H9 (cell line): ENCODE data around the gene RAB3GAP2. TPM values are rescaled to one million over a fixed set of nuclear protein-coding genes. Genes with fewer than 3 reads are reported as not detected.

ENCODE experiments used
- DNase-seq: peaks from one replicate; pipeline ENCODE4 v3.0.0-alpha.2; 2017
- H2AFZ ChIP-seq: one replicate; pipeline ENCODE4 v1.6.1; 2013; ENCODE audit warnings: mild to moderate bottlenecking, low read length, control low read depth, moderate library complexity
- H2AK5ac ChIP-seq: 2 replicates; pipeline ENCODE4 v1.6.1; 2013; ENCODE audit warnings: low read length, control low read depth, mixed read lengths; ENCODE audit not compliant: insufficient read length
- H2BK120ac ChIP-seq: one replicate; pipeline ENCODE4 v1.6.1; 2013; ENCODE audit warnings: low read depth, mild to moderate bottlenecking, low read length, control low read depth, inconsistent platforms; ENCODE audit not compliant: poor library complexity, severe bottlenecking
- H2BK12ac ChIP-seq: 2 replicates; pipeline ENCODE4 v1.6.1; 2013; ENCODE audit warnings: low read length, control low read depth, mixed read lengths, low read depth; ENCODE audit not compliant: insufficient read length
- H2BK15ac ChIP-seq: 2 replicates; pipeline ENCODE4 v1.6.1; 2013; ENCODE audit warnings: low read depth, low read length, control low read depth
- H2BK20ac ChIP-seq: one replicate; pipeline ENCODE4 v1.6.1; 2013; ENCODE audit warnings: low read depth, mild to moderate bottlenecking, low read length, control low read depth, inconsistent platforms; ENCODE audit not compliant: poor library complexity, severe bottlenecking
- H2BK5ac ChIP-seq: 2 replicates; pipeline ENCODE4 v1.6.1; 2013; ENCODE audit warnings: low read length, control low read depth, mixed read lengths; ENCODE audit not compliant: insufficient read length
- H3K14ac ChIP-seq: 2 replicates; pipeline ENCODE4 v1.6.1; 2013; ENCODE audit warnings: low read length, control low read depth; ENCODE audit not compliant: insufficient read depth
- H3K18ac ChIP-seq: 2 replicates; pipeline ENCODE4 v1.6.1; 2013; ENCODE audit warnings: low read depth, mild to moderate bottlenecking, mixed read lengths, low read length, control low read depth; ENCODE audit not compliant: insufficient read length
- H3K23ac ChIP-seq: 2 replicates; pipeline ENCODE4 v1.6.1; 2013; ENCODE audit warnings: low read length, control low read depth, mixed read lengths, low read depth; ENCODE audit not compliant: insufficient read length
- H3K23me2 ChIP-seq: 2 replicates; pipeline ENCODE4 v1.6.1; 2013; ENCODE audit warnings: low read depth, mild to moderate bottlenecking, mixed read lengths, low read length, control low read depth; ENCODE audit not compliant: insufficient read length, poor library complexity, severe bottlenecking
- H3K27ac ChIP-seq: 2 replicates; pipeline ENCODE4 v1.5.1; 2013; ENCODE audit warnings: low read length, control low read depth, mixed read lengths, low read depth; ENCODE audit not compliant: insufficient read length
- H3K27me3 ChIP-seq: 2 replicates; pipeline ENCODE4 v1.6.1; 2013; ENCODE audit warnings: low read length, control low read depth, inconsistent platforms; ENCODE audit not compliant: insufficient read depth
- H3K4ac ChIP-seq: 2 replicates; pipeline ENCODE4 v1.6.1; 2013; ENCODE audit warnings: low read depth, mild to moderate bottlenecking, control low read depth, inconsistent platforms, low read length, moderate library complexity
- H3K4me1 ChIP-seq: 2 replicates; pipeline ENCODE4 v1.6.1; 2013; ENCODE audit warnings: low read length, control low read depth, inconsistent platforms; ENCODE audit not compliant: insufficient read depth
- H3K4me2 ChIP-seq: 2 replicates; pipeline ENCODE4 v1.6.1; 2013; ENCODE audit warnings: low read length, control low read depth, mixed read lengths; ENCODE audit not compliant: insufficient read length, insufficient read depth
- H3K56ac ChIP-seq: 2 replicates; pipeline ENCODE4 v1.6.1; 2013; ENCODE audit warnings: low read depth, mild to moderate bottlenecking, mixed read lengths, low read length, control low read depth; ENCODE audit not compliant: insufficient read length
- H3K79me1 ChIP-seq: 2 replicates; pipeline ENCODE4 v1.6.1; 2013; ENCODE audit warnings: low read depth, mild to moderate bottlenecking, moderate library complexity, low read length, control low read depth, inconsistent platforms; ENCODE audit not compliant: insufficient read depth, poor library complexity, severe bottlenecking
- H3K79me2 ChIP-seq: 2 replicates; pipeline ENCODE4 v1.6.1; 2013; ENCODE audit warnings: low read length, control low read depth, inconsistent platforms; ENCODE audit not compliant: insufficient read depth
- H3K9ac ChIP-seq: 2 replicates; pipeline ENCODE4 v1.6.1; 2013; ENCODE audit warnings: low read length, control low read depth, mixed read lengths; ENCODE audit not compliant: insufficient read length; ENCODE audit errors: extremely low read depth
- H3K9me3 ChIP-seq: one replicate; pipeline ENCODE4 v1.6.1; 2013; ENCODE audit warnings: low read depth, low read length, inconsistent platforms; ENCODE audit not compliant: control insufficient read depth
- H3T11ph ChIP-seq: one replicate; pipeline ENCODE4 v1.6.1; 2013; ENCODE audit warnings: mild to moderate bottlenecking, low read length, control low read depth, inconsistent platforms
- H4K20me1 ChIP-seq: one replicate; pipeline ENCODE4 v1.6.1; 2013; ENCODE audit not compliant: control insufficient read depth, insufficient read length, insufficient read depth
- H4K5ac ChIP-seq: 2 replicates; pipeline ENCODE4 v1.6.1; 2013; ENCODE audit warnings: low read depth, mild to moderate bottlenecking, mixed read lengths, low read length, control low read depth; ENCODE audit not compliant: insufficient read length
- H4K8ac ChIP-seq: replicated peaks from 2 replicates; pipeline ENCODE4 v1.6.1; 2013; ENCODE audit warnings: low read length, control low read depth, mixed read lengths, low read depth; ENCODE audit not compliant: insufficient read length
- H4K91ac ChIP-seq: 2 replicates; pipeline ENCODE4 v1.6.1; 2013; ENCODE audit warnings: low read depth, mild to moderate bottlenecking, moderate library complexity, mixed read lengths, low read length, control low read depth; ENCODE audit not compliant: insufficient read length
- H3K27ac Mint-ChIP-seq, 3 experiments: 2 replicates in 2 of 3; 3 replicates in 1 of 3; pipeline ENCODE4 v1.8.0; 2020 to 2021; ENCODE audit warnings: mixed read lengths in 3 of 3, mild to moderate bottlenecking in 1 of 3, moderate library complexity in 1 of 3
- H3K27me3 Mint-ChIP-seq: 2 replicates; pipeline ENCODE4 v1.8.0; 2021; ENCODE audit warnings: low read depth, mild to moderate bottlenecking, moderate library complexity, mixed read lengths
- H3K36me3 Mint-ChIP-seq, 3 experiments: 2 replicates in 2 of 3; 3 replicates in 1 of 3; pipeline ENCODE4 v1.8.0; 2020 to 2021; ENCODE audit warnings: low read depth in 3 of 3, mixed read lengths in 3 of 3; ENCODE audit not compliant: insufficient read depth in 1 of 3
- H3K4me1 Mint-ChIP-seq, 2 experiments: 2 replicates each; pipeline ENCODE4 v1.8.0; 2020; ENCODE audit warnings: mixed read lengths in 2 of 2
- H3K4me3 Mint-ChIP-seq, 2 experiments: 2 replicates in 1 of 2; 3 replicates in 1 of 2; pipeline ENCODE4 v1.8.0; 2020 to 2021; ENCODE audit warnings: mild to moderate bottlenecking in 2 of 2, mixed read lengths in 2 of 2, moderate library complexity in 1 of 2
- H3K9me3 Mint-ChIP-seq, 2 experiments: 2 replicates in 1 of 2; 3 replicates in 1 of 2; pipeline ENCODE4 v1.8.0; 2020; ENCODE audit warnings: mild to moderate bottlenecking in 2 of 2, mixed read lengths in 2 of 2, moderate library complexity in 1 of 2
- WGBS: extraction: QIAGEN DNeasy Blood & Tissue Kit; methylation state at CpG from one replicate; pipeline ENCODE4 v1.1.7; 2013; ENCODE audit warnings: missing lambda C conversion rate, low lambda C conversion rate, mixed read lengths; ENCODE audit not compliant: insufficient read length; ENCODE audit errors: extremely low coverage; 5-methylcytosine and 5-hydroxymethylcytosine counted together
- total RNA-seq: library from RNA; stranded (reverse); gene quantifications from 2 replicates; pipeline ENCODE4 v1.2.1, GENCODE V29; 2021
- TF ChIP-seq, protein P1 (sequence below): fragments of 200-600 bp; sonication (generic); conservative IDR thresholded peaks from 3 replicates; pipeline ENCODE4 v1.8.0; 2021; ENCODE audit warnings: antibody characterized with exemption, mild to moderate bottlenecking

The RAB3GAP2 gene
- total RNA-seq, 1 experiment from 2014 or later, result 48.3 TPM

DNA sequence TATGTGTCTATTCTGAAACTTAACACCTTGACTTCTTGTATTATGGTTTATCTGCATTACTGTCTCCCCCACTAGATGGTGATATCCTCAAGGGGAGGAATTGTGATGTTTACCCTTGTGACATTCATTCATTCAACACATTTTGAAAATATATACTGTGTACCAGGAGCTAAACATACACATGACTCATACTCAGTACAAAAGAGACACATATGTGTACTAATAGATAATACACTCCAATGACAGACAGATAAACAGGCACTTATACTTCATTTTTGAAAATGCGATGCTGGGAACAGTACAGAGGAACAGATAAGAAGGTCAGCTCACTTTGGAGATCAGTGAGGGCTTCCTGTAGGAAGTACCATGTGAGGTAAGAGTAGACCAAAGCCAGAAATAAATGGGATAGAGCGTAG lies 8.9 kb upstream of the RAB3GAP2 start:
- no peak overlapping the region for H2BK120ac ChIP-seq
- H3K79me1 ChIP-seq, result no peaks in the 10 kb centered on the region
- no peak overlapping the region for H3K27ac ChIP-seq
- no peak overlapping the region for H3K56ac ChIP-seq
- H3K4ac ChIP-seq, result no peak overlapping the region
- H4K5ac ChIP-seq, result no peak overlapping the region
- no peak overlapping the region for H3K4me2 ChIP-seq
- H3K9me3 ChIP-seq, result no peaks in the 10 kb centered on the region
- no peaks in the 10 kb centered on the region for H3K79me2 ChIP-seq
- Mint-ChIP-seq H3K4me3 (no peak overlapping the region), H3K27ac (no peak overlapping the region), H3K9me3 (no peaks in the 10 kb centered on the region), H3K27me3 (no peaks in the 10 kb centered on the region), H3K4me1 (no peaks in the 10 kb centered on the region), H3K36me3 (no peaks in the 10 kb centered on the region)
- no peaks in the 10 kb centered on the region for H4K20me1 ChIP-seq
- no peak overlapping the region for H3K14ac ChIP-seq
- no peak overlapping the region for H3K18ac ChIP-seq
- H3K9ac ChIP-seq, result no peak overlapping the region
- TF ChIP-seq, protein P1, sequence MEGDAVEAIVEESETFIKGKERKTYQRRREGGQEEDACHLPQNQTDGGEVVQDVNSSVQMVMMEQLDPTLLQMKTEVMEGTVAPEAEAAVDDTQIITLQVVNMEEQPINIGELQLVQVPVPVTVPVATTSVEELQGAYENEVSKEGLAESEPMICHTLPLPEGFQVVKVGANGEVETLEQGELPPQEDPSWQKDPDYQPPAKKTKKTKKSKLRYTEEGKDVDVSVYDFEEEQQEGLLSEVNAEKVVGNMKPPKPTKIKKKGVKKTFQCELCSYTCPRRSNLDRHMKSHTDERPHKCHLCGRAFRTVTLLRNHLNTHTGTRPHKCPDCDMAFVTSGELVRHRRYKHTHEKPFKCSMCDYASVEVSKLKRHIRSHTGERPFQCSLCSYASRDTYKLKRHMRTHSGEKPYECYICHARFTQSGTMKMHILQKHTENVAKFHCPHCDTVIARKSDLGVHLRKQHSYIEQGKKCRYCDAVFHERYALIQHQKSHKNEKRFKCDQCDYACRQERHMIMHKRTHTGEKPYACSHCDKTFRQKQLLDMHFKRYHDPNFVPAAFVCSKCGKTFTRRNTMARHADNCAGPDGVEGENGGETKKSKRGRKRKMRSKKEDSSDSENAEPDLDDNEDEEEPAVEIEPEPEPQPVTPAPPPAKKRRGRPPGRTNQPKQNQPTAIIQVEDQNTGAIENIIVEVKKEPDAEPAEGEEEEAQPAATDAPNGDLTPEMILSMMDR, result peak; percentile 77
- no peak for DNase-seq
- no peak overlapping the region for H2BK15ac ChIP-seq
- H4K8ac ChIP-seq, result no peak overlapping the region
- no peak overlapping the region for H3T11ph ChIP-seq
- H2BK12ac ChIP-seq, result no peak overlapping the region
- H3K27me3 ChIP-seq, result no peaks in the 10 kb centered on the region
- no peak overlapping the region for H3K23ac ChIP-seq
- H3K23me2 ChIP-seq, result no peaks in the 10 kb centered on the region
- H4K91ac ChIP-seq, result no peak overlapping the region
- no peak overlapping the region for H2AK5ac ChIP-seq
- no peak overlapping the region for H2BK20ac ChIP-seq
- no peak overlapping the region for H2BK5ac ChIP-seq
- no peak overlapping the region for H2AFZ ChIP-seq
- WGBS, result no CpG with 5 or more reads among the region's 2 CpGs
- no peaks in the 10 kb centered on the region for H3K4me1 ChIP-seq
